ENCODE measurements around the gene EIPR1. TPM values are rescaled to one million over a fixed set of nuclear protein-coding genes. Genes with fewer than 3 reads are reported as not detected.

EIPR1 gene
- total and polyA plus RNA-seq, 10 of the 15 experiments (the other 5 are each of a cell fraction or from before 2014, with no cell fraction given): 23.6 to 61.2 (median 42.2) TPM

- TF ChIP-seq, protein P1, sequence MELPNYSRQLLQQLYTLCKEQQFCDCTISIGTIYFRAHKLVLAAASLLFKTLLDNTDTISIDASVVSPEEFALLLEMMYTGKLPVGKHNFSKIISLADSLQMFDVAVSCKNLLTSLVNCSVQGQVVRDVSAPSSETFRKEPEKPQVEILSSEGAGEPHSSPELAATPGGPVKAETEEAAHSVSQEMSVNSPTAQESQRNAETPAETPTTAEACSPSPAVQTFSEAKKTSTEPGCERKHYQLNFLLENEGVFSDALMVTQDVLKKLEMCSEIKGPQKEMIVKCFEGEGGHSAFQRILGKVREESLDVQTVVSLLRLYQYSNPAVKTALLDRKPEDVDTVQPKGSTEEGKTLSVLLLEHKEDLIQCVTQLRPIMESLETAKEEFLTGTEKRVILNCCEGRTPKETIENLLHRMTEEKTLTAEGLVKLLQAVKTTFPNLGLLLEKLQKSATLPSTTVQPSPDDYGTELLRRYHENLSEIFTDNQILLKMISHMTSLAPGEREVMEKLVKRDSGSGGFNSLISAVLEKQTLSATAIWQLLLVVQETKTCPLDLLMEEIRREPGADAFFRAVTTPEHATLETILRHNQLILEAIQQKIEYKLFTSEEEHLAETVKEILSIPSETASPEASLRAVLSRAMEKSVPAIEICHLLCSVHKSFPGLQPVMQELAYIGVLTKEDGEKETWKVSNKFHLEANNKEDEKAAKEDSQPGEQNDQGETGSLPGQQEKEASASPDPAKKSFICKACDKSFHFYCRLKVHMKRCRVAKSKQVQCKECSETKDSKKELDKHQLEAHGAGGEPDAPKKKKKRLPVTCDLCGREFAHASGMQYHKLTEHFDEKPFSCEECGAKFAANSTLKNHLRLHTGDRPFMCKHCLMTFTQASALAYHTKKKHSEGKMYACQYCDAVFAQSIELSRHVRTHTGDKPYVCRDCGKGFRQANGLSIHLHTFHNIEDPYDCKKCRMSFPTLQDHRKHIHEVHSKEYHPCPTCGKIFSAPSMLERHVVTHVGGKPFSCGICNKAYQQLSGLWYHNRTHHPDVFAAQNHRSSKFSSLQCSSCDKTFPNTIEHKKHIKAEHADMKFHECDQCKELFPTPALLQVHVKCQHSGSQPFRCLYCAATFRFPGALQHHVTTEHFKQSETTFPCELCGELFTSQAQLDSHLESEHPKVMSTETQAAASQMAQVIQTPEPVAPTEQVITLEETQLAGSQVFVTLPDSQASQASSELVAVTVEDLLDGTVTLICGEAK (IDR thresholded peaks at IDR 0.05; ENCODE audit: borderline replicate concordance): no peak
- no peak for TF ChIP-seq RFX5 (IDR thresholded peaks at IDR 0.05; ENCODE audit: low read depth, low read length)
- TF ChIP-seq, protein P2, sequence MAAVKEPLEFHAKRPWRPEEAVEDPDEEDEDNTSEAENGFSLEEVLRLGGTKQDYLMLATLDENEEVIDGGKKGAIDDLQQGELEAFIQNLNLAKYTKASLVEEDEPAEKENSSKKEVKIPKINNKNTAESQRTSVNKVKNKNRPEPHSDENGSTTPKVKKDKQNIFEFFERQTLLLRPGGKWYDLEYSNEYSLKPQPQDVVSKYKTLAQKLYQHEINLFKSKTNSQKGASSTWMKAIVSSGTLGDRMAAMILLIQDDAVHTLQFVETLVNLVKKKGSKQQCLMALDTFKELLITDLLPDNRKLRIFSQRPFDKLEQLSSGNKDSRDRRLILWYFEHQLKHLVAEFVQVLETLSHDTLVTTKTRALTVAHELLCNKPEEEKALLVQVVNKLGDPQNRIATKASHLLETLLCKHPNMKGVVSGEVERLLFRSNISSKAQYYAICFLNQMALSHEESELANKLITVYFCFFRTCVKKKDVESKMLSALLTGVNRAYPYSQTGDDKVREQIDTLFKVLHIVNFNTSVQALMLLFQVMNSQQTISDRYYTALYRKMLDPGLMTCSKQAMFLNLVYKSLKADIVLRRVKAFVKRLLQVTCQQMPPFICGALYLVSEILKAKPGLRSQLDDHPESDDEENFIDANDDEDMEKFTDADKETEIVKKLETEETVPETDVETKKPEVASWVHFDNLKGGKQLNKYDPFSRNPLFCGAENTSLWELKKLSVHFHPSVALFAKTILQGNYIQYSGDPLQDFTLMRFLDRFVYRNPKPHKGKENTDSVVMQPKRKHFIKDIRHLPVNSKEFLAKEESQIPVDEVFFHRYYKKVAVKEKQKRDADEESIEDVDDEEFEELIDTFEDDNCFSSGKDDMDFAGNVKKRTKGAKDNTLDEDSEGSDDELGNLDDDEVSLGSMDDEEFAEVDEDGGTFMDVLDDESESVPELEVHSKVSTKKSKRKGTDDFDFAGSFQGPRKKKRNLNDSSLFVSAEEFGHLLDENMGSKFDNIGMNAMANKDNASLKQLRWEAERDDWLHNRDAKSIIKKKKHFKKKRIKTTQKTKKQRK (IDR thresholded peaks at IDR 0.05; ENCODE audit: low read depth, low read length): no peak
- TF ChIP-seq SPI1 (IDR thresholded peaks at IDR 0.05; ENCODE audit: borderline replicate concordance, insufficient read depth, low read depth, low read length): no peak
- TF ChIP-seq E2F8 (IDR thresholded peaks at IDR 0.05; ENCODE audit: low read depth, partially characterized antibody): no peak
- no peak for TF ChIP-seq CBX3 (IDR thresholded peaks at IDR 0.05; ENCODE audit: borderline replicate concordance, low read depth)
- TF ChIP-seq KLF5 (IDR thresholded peaks at IDR 0.05; ENCODE audit: partially characterized antibody): no peak
- TF ChIP-seq CREM (IDR thresholded peaks at IDR 0.05; ENCODE audit: low read depth): no peak
- no peak for TF ChIP-seq NFXL1 (IDR thresholded peaks at IDR 0.05; ENCODE audit: borderline replicate concordance)
- no peak for TF ChIP-seq BACH1 (IDR thresholded peaks at IDR 0.05; ENCODE audit: borderline replicate concordance)
- TF ChIP-seq SMAD1 (IDR thresholded peaks at IDR 0.05; ENCODE audit: low read depth, partially characterized antibody): no peak
- TF ChIP-seq, protein P3, sequence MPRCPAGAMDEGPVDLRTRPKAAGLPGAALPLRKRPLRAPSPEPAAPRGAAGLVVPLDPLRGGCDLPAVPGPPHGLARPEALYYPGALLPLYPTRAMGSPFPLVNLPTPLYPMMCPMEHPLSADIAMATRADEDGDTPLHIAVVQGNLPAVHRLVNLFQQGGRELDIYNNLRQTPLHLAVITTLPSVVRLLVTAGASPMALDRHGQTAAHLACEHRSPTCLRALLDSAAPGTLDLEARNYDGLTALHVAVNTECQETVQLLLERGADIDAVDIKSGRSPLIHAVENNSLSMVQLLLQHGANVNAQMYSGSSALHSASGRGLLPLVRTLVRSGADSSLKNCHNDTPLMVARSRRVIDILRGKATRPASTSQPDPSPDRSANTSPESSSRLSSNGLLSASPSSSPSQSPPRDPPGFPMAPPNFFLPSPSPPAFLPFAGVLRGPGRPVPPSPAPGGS (IDR thresholded peaks at IDR 0.05; ENCODE audit: borderline replicate concordance, insufficient read depth, low read depth, low read length, poor library complexity, severe bottlenecking): no peak
- no peak for TF ChIP-seq YBX1 (IDR thresholded peaks at IDR 0.05)
- TF ChIP-seq CBFB (IDR thresholded peaks at IDR 0.05; ENCODE audit: low read depth): no peak
- TF ChIP-seq JUNB (IDR thresholded peaks at IDR 0.05): no peak
- TF ChIP-seq, protein P4, sequence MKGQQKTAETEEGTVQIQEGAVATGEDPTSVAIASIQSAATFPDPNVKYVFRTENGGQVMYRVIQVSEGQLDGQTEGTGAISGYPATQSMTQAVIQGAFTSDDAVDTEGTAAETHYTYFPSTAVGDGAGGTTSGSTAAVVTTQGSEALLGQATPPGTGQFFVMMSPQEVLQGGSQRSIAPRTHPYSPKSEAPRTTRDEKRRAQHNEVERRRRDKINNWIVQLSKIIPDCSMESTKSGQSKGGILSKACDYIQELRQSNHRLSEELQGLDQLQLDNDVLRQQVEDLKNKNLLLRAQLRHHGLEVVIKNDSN (IDR thresholded peaks at IDR 0.05; ENCODE audit: borderline replicate concordance, extremely low read length, insufficient read depth, low read depth, low read length): peak; percentile 86
These were observed 73.8 kb downstream of the EIPR1 start (continued) for GRCh38 chr2:3303583-3304406.
